Embryonic facial prominence (tissue), 1 donor: ENCODE data around the gene AFAP1.

ENCODE experiments used
- DNase-seq: peaks from one replicate; pipeline ENCODE4 v3.0.0-alpha.2; 2016; ENCODE audit errors: extremely low spot score

AFAP1 gene

DNA sequence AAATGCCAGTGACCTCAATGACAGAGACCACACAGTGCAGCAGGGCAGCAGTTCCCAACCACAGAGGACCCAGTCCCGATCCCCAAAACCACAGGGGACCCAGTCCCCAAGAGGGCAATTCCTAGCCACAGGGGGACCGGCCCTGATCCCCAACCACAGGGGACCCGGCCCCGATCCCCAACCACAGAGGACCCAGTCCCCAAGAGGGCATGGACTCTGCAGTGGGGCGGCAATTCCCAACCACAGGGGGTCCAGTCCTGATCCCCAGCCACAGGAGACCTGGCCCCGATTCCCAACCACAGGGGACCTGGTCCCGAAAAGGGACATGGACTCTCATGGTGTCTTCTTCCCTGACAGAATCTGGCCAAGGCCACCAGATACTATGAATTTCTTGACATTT is 136.3 kb downstream of the AFAP1 start:
- no peak for DNase-seq

DNA sequence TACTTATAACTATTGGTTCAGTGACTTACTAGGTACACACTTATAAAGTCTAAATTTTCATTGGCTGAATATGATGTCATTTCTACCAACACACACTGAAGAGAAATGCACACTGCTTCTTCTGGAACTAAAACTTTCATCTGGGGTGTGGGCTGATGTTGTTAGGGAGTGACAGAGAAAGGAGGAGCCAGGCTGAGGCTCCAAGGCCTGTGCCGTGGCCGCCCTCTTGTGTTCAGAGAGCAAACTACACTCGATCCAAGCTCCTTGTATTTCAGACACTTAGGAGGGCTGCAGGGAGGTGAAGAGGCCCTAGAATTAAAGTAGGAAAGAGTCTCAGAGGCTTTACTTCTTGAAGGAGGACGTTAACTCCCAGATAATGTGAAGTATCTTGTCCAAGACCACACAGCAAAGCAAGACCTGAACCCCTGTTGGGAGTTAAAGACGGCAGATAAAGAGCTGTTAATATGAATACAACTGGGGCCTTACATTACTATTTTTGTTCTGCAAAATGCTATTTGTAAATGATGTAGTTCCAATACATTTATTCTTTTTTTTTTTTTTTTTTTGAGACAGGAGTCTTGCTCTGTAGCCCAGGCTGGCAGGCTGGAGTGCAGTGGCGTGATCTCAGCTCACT is 137.5 kb downstream of the AFAP1 start:
- DNase-seq, result peak; percentile 71

DNA sequence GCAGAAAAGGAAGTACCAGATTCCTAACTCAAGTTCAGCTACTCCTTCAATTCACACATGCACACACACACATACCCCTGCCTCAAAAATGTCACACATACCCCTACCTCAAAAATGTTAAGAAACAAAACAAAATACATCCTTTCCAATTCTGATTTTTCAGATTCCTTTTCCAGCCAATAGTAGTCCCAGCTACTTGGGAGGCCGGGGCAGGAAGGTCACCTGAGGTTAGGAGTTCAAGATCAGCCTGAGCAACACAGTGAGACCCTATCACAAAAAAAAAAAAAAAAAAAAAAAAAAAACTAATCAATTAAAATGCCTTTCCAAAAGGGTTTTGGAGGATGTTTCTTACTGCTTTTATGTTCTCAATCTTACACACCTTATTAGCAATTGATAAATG is 138.0 kb downstream of the AFAP1 start:
- DNase-seq, result no peak

DNA sequence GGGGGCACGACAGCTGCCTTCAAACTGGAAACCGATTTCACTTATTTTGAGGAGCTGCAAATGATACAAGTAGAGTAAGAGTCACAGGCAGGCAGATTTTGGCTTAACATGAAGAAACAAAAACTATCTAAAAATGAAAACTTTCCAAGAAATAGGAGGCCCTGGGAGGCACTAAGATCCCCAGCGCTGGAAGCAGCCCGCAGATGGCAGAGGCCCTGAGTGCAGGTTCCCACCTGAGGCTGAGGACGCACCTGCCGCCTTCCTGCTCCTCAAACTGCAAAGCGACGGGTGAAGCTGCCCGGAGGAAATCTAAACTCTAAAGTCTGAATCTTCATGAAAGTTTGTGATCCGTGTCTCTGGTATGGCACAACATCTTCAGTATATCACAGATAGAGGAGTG is 138.7 kb downstream of the AFAP1 start:
- no peak for DNase-seq

DNA sequence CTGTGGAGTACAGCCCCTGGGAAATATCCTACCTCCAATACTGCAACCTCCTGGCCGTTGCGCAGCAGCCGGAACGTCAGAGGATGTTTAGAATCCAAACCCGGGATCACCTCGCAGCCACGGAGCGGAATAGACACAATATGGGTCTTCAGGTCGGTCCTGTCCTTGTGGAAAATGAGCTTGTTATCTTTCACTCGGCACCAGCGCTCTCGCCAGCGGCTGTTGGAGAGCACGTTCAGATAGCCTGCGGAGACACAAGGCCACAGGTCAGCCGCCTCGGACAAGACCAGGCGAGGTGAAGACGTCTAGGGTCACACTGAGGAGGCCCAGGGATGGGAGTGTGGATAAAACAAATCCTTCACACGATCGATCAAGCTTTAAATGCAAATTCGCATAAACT is 139.3 kb downstream of the AFAP1 start:
- DNase-seq, result no peak

DNA sequence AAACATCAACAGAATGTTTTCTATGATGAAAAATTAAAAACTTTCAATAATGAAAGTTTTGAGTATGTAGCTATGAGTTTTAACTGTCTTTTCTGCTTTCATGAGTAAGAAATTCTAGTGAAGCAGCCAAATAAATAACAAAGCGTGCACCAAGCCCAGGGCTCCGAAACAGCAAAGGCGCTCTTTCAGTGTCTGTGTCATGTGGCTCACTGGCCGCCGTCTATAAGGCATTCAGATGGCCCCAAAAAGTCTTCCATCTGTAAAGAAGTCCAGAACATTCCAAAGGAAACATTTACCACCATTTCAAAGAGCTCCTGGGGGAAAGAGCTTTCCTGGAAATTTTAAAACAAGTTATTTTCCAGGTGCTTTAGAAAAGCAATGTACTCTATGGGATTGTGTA is 139.9 kb downstream of the AFAP1 start:
- DNase-seq, result no peak

DNA sequence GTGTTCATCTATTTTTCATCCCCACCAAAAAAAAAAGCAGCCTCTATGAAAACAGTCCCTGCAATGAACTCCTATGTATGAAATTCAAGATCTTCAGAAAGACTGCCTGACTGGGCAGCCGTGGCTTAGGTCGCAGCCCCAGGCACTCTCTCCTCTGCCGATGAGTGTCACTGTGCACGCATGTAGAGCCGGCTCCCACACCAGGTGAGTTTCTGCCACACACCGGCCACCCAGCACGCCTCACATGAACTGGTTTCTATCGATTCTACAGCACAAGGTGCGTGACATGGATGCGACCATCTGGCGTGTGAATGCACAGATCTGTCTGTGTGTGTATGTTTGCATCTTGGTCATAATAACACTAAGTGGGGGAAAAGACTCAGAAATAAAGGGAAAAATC is 140.4 kb downstream of the AFAP1 start:
- DNase-seq, result no peak

DNA sequence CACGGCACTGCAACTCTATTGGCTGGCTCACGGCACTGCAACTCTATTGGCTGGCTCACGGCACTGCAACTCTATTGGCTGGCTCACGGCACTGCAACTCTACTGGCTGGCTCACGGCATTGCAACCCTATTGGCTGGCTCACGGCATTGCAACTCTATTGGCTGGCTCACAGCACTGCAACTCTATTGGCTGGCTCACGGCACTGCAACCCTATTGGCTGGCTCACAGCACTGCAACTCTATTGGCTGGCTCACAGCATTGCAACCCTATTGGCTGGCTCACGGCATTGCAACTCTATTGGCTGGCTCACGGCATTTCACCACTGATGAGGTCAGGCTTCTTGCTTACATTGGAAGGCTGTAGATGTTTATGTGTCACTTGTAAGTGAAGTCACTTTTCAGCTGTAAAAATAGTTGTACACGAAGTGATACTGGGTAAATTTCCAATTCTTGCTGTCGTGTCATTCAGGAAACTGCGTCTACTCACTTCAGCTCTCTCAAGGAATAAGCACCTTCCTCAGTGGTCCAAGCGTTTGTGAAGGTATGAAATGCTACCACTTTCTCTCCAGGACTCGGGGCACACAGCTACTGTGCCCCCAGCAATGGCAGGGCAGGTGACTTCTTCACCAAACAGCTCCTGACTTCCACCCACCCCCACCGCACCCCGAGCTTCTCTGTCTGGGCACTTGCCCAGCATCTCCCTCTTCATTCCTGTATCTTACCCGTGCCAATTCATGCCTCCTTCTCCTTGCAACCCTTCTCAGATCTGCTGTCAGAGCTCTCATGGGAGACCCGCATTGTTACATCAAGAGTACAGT is 141.3 kb downstream of the AFAP1 start:
- no peak for DNase-seq

DNA sequence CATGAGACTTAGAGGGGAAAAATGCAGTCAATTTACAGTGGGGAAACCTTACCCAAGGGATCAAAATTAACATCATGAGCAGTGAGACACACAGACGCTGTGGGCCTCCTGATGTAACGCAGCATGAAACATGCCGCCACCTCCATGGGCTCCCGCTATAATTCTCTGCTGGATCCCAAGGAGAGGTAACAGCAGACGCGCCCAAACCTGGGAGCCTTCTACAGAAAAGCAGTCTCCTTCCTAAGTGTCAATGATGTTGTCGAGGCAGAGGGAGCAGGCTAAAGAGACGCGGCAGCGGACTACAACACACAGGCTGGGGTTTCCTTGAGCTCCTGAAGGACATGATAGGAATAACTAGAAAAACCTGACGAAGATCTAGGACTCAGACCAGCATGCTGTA is 142.3 kb downstream of the AFAP1 start:
- no peak for DNase-seq

DNA sequence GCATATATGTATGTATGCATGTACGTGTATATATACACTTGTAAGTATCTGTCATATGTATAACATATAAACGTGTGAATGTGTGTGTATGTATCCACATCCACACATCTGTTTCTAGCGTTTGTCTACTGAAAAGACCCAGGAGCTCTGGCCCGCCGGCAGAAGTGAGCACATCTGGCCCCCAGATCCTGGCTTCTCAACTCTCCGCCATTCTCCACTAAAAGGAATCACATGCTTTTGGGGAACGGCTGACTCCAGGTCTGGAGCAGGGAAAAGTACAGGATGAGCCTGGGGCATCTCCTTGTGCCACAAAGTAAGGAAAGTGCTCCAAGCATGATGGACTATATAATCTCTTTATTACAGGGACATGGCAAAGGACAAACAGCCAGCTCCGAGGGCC is 143.7 kb downstream of the AFAP1 start:
- no peak for DNase-seq

DNA sequence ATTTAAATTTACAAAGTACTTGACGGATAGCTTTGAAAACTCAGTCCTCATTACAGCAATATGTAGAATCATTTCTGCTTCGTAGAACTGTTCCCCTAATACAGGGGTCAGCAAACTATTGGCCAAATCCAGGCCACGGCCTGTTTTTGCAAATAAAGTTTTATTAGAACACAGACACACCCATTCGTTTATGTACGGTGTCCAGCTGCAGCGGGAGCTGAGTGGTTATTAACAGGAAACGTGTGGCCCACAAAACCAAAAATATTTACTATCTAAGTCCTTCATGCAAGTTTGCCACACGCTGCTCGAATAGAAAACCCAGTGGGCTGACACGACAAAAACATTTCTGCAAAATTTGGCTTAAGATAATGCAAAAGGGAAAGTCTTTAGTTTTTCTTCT is 146.5 kb downstream of the AFAP1 start:
- no peak for DNase-seq

DNA sequence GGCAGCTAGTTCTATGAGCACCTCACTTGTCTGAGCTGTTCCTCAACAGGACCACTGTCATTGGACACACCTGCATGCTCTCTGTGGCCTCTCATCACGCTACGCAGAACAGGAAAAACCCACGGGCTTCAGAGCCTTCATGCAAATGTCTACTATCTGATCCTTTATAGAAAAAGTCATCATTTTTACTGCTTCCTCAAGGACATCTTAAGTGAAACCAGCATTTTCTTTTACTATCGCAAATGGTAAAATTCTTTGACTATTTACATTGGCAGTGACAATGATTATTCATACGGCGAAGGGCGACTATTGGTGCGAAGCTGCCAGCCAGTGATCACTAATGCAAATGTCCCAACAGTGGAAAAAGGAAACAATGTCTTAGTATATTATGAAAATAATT is 147.0 kb downstream of the AFAP1 start:
- DNase-seq, result no peak

DNA sequence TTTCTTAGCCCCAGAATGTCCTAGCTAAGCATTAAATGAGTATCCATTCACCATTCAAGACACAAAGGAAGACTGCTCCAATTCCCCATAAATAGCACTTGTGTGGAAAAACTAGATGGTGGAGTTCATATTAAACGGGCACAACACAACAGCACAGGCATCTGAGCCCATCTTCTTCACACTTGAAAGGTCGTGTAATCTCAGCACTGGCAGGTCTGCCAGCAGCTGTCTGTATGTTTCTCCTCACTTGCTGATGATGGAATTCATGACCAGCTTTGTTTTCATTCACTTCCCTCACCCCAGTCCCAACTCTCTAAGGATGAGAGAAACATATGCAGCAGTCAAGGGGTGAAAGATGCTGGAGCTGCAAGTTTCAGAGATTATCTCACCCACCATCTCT is 148.7 kb downstream of the AFAP1 start:
- no peak for DNase-seq

DNA sequence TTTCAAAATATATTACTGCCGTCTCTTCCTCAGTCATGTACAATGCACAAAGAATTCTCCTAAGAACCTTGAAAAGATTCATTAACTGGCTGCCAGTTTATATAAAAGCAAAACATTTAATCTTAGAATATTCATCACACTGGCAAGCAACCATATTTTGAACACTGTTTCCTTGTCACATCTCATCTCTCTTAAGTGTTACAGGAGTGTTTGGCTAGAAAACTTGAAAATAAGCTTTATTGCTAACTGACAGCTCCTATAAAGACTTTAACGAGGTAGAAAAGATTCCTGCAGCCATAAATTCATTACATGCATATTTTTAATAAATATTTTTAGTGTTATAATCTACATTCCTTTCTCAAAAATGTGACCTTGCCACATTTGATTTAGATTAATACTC is 149.6 kb downstream of the AFAP1 start:
- DNase-seq, result no peak

DNA sequence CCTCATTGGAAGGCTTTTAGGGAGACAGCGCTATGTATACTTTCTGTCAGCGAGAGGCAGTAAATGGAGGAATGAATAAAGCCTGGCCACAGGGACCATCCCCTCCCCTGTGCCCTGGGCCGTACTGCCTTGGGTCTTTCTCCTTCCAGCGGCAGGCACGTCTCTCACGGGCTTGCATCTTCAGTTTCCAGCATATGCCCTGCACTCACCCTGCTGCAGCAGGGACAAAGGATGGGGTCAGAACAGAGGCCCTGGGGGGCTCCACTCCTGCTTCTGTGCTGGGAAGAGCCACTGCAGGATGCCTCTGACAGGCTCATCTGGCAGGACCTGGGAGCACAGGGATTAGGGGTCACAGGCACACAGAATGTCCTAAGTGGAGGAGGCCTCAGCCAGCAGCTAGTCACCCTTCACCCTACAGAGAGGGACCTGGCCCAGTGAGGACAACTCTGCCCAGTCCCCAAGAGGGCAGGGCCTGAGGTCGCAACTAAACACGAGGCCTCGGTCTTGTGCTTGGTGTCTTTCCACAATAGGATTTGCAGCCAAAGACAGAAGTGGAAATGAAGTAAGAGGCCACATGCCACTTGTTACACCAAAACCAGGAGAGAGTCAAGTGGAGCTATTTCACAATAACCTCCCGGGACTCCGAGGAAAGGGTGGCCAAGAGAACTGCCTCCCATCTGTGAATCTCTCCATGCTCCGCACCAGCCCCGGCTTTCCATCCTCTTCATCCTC is 150.8 kb downstream of the AFAP1 start:
- no peak for DNase-seq

DNA sequence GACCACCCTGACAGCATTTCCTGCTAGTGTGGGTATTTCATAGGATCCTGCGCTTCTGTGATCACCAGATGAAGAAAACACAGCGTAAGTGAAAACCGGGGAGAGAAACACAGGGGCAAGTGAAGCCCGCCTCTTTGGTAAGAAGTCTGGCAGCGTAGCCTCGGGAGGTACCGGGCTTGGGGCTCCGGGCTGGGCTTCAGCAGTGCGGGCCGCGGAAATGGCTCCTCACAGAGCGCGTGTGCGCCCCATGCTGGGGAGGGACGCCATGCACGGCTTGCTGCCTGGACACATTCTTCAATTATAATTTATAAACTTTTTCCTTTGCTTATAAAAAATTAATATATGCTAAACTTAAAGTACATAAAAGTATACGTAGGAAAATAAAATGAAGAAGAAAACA is 151.5 kb downstream of the AFAP1 start:
- no peak for DNase-seq

DNA sequence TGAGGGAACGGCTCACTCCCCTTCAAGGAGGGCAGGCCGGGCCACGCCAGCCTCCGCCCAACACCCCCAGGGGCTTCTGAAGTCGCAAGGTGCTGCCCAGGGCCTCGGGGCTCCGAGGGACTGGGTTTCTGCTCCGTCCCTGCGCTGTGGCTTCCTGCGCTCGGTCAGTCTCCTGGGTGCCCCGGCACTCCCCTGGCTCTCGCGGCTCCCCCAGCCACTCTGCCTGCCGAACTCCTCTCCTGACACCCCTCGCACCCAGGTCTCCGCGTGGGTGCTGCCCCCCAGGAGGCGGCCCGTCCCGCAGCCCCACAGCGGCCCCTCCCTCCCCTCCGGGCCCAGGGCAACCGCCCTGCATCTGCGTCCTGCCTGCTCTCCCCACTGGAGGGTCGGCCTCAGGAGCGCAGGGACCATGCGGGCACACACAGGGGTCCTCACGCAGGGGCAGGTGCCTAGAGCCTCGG is 151.9 kb downstream of the AFAP1 start:
- DNase-seq, result no peak

DNA sequence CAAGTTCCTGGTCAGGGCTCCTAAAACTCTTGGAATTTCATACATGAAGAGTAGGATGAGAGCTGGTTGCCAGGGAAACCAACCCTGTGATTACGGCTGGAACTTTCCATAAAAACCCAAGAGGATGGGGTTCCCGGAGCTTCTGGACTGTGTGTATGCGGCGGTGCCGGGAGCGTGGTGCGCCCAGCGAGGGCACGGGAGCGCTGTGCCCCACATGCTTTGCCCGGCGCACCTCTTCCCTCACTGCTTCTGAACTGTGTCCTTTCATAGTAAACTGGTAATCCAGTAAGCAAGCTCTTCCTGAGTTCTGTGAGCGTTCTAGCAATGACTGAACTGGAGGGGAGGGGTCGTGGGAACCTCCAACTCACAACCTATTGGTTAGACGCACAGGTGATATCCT is 152.6 kb downstream of the AFAP1 start:
- DNase-seq, result no peak

DNA sequence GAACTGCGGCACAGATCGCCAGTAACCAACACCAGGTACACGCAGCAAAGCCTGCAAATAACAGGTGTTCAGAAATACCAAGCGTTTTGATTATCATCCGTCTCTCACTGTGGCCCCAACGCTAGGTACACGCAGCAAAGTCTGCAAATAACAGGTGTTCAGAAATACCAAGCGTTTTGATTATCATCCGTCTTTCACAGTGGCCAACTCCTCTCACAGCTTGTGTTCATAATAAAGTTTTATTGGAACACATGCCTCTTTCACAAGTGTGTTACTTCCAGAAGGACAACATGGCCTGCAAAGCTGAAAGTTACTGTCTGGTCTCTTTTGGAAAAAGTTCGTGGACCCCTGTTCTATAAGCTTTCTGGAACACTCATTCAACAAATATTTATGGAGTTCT is 153.1 kb downstream of the AFAP1 start:
- no peak for DNase-seq

DNA sequence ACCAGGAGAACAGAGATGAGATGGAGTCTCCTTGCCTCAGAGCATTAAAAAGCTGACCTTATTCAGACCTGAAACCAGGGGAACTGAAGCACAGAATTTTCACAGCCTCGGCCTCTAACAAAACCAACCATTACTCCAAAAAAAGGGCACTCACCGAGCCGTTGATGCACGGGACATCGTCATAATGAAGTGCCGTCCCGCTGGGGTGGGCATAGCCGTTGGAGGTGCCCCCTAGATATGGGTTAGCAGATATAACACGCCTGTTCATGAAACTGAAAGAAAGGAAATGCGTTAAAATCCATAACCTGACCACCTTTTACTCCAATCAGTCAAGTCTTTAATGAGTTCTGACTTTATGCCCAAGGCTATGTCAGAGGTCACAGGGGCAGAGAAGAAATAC is 153.6 kb downstream of the AFAP1 start:
- DNase-seq, result no peak

DNA sequence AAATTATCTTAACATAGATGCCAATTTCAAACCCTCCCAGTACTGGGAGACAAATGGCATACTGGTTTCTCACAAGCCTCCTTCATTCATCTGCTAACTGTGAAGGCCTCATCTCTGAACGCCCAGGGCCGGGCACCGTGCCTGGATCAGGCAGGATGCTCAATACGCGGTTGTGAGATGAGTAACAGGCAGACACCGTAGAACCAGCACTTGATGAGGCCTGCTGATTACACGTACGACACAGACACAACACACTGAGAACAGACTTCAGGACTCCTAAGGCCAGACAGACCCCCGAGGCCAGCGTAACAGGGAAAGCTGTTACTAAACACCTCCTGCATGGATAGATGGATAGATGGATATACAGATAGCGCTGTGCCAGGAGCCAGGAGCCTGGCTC is 154.6 kb downstream of the AFAP1 start:
- DNase-seq, result no peak

DNA sequence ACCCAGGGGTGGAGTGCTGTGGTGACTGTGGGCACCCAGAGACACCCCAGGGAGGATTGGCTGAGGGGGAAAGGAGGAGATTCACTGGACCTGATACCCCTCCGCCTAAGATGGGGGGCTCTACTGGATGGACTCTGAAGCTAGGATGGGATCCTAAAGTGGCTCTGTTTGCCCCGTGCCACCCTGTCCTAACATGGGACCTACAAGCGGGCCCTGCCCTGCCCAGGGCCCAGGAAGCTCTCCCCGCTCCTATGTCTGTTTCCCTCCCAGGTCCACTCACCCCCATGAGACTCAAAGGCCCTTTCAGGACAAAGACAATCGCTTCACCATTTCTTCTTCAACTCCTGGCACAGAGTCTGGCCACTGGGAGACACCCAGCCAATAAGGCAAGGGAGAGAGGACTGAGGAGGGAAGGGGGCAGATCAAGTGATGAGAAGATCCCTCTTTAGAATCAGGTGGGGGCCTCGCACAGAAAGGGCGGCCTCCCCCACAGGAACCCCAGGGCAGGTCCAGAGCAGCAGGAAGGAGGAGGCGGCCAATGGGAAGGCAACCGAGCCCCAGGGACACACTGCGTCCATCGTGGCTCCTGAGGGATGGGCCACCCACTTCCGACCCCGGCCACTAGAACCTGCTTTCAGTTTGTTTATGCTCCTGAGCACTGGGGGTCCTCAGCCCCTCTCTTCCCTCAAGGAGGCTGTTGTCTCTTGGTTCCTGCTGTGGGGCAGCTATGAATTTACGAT is 155.4 kb downstream of the AFAP1 start:
- no peak for DNase-seq
